ENCODE results near the gene POLD2. TPM values are rescaled to one million over a fixed set of nuclear protein-coding genes. Genes with fewer than 3 reads are reported as not detected.

Gene POLD2
- total and polyA plus RNA-seq, 2 of the 8 experiments (the other 6 are each of a cell fraction or from before 2014, with no cell fraction given): 148 to 214 TPM

DNA sequence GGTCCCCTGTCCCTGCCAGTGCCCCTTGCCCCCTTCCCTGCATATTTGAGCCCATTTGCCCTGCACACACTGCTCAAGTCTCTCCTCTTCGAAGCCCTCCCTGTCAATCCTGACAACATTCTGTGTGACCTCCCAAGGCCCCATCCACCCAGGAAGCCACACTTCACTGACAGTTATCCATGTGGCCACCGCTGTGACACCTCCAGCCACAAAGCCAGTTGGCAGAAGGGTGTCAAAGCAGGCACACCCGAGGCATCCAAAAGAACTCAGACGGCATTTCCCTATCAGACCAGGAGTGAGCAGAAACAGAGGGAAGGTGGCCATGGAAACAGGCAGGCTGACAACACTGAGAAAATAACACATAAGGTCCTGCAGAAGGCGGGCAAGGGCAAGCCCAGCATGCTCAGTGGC lies 45.7 kb downstream of the POLD2 start:
- Histone ChIP-seq H3K23ac (ENCODE audit: insufficient read length) (no peak overlapping the region), H3K4ac (replicated peaks; ENCODE audit: insufficient read length, low read depth, low read length) (no peak overlapping the region), H2AFZ (ENCODE audit: low read length) (no peak overlapping the region), H3K14ac (ENCODE audit: insufficient read length) (no peak overlapping the region), H3K79me1 (ENCODE audit: low read depth, low read length) (no peaks in the 10 kb centered on the region), H3K4me2 (ENCODE audit: insufficient read depth in 1 of 2, low read depth in 2 of 2, low read length in 2 of 2) (no peak overlapping the region), H4K5ac (ENCODE audit: insufficient read length, low read depth, low read length) (no peak overlapping the region), H3K9me3 (ENCODE audit: insufficient read depth in 2 of 2, low read depth in 1 of 2, low read length in 1 of 2) (no peaks in the 10 kb centered on the region), H3K56ac (replicated peaks; ENCODE audit: insufficient read length, low read depth, low read length) (no peak overlapping the region), H2BK12ac (ENCODE audit: low read depth, low read length) (no peak overlapping the region), H3K36me3 (ENCODE audit: control insufficient read depth in 2 of 4, insufficient read depth in 4 of 4, low read length in 3 of 4) (peaks cover 16 to 26% (median 18%) of the 10 kb centered on the region in 4 experiments), H4K8ac (ENCODE audit: extremely low read depth, insufficient read depth, low read length) (no peak overlapping the region), H2BK120ac (replicated peaks; ENCODE audit: low read depth, low read length) (no peak overlapping the region), H3K27me3 (replicated peaks in 1 of 4; ENCODE audit: control insufficient read depth in 3 of 4, extremely low read depth in 1 of 4, insufficient read depth in 3 of 4, low read length in 3 of 4) (no peaks in the 10 kb centered on the region), H4K20me1 (replicated peaks in 1 of 2; ENCODE audit: control insufficient read depth in 1 of 2, insufficient read depth in 2 of 2, low read length in 2 of 2) (peaks cover 0 to 8% of the 10 kb centered on the region in 2 experiments), H4K91ac (replicated peaks; ENCODE audit: insufficient read length, low read length) (no peak overlapping the region), H2BK20ac (ENCODE audit: low read length) (no peak overlapping the region), H2BK15ac (ENCODE audit: low read length) (no peak overlapping the region), H3K4me3 (ENCODE audit: extremely low read depth in 1 of 4, insufficient read depth in 2 of 4, low read depth in 3 of 4, low read length in 4 of 4) (no peak overlapping the region), H3K27ac (ENCODE audit: low read depth, low read length) (no peak overlapping the region), H3K79me2 (ENCODE audit: control insufficient read depth in 1 of 2, insufficient read depth in 2 of 2, low read length in 2 of 2) (no peaks in the 10 kb centered on the region), H3K9ac (replicated peaks in 1 of 4; ENCODE audit: extremely low read depth in 1 of 4, low read depth in 3 of 4, low read length in 3 of 4) (no peak overlapping the region), H3K23me2 (ENCODE audit: low read depth, low read length) (0 out of 2 replicates have a peak, but pooled peaks cover 2% of the 10 kb centered on the region), H3K18ac (ENCODE audit: extremely low read depth, low read length) (no peak overlapping the region), H2AK5ac (ENCODE audit: low read depth, low read length) (no peak overlapping the region), H3K4me1 (replicated peaks in 1 of 4; ENCODE audit: control insufficient read depth in 3 of 4, insufficient read depth in 4 of 4, low read length in 3 of 4) (no peaks in the 10 kb centered on the region), H2BK5ac (ENCODE audit: low read depth, low read length) (no peak overlapping the region)
- POLR2A ChIA-PET (ENCODE audit: partially characterized antibody): interaction anchor here (5.5 kb wide), 1 partner anchor 12 kb away, joined by 48 read pairs; the partner anchor contains the start of gene PGAM2
- 88% methylated on average over 5 of the region's 5 CpGs; no CpG with 5 or more reads in 1 of the 2 experiments for WGBS, 2 experiments (ENCODE audit: extremely low coverage in 1 of 2, insufficient coverage in 1 of 2, insufficient read length in 1 of 2, insufficient replicate concordance in 2 of 2, low coverage in 1 of 2, low lambda C conversion rate in 2 of 2, missing lambda C conversion rate in 1 of 2)
- FAIRE-seq (no peak), DNase-seq (ENCODE audit: low read depth in 1 of 2, low spot score in 2 of 2) (no peak)
- CTCF ChIA-PET (ENCODE audit: partially characterized antibody): interaction anchor here (1.0 kb wide), 1 partner anchor 119 kb away, joined by 4 read pairs; no protein-coding TSS in a partner anchor
- no peak for TF ChIP-seq SIX5 (IDR thresholded peaks at IDR 0.05; ENCODE audit: low read depth, low read length)
- TF ChIP-seq, protein P1, sequence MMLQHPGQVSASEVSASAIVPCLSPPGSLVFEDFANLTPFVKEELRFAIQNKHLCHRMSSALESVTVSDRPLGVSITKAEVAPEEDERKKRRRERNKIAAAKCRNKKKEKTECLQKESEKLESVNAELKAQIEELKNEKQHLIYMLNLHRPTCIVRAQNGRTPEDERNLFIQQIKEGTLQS (IDR thresholded peaks at IDR 0.05; ENCODE audit: insufficient read depth, low read depth, low read length): no peak
- no peak for TF ChIP-seq KDM5A (IDR thresholded peaks at IDR 0.05; ENCODE audit: low read length)
- TF ChIP-seq RBBP5 (IDR thresholded peaks at IDR 0.05; ENCODE audit: borderline replicate concordance, low read depth, low read length): no peak
- TF ChIP-seq, protein P2, sequence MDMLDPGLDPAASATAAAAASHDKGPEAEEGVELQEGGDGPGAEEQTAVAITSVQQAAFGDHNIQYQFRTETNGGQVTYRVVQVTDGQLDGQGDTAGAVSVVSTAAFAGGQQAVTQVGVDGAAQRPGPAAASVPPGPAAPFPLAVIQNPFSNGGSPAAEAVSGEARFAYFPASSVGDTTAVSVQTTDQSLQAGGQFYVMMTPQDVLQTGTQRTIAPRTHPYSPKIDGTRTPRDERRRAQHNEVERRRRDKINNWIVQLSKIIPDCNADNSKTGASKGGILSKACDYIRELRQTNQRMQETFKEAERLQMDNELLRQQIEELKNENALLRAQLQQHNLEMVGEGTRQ (IDR thresholded peaks at IDR 0.05; ENCODE audit: low read length): no peak
- no peak for TF ChIP-seq TAF7 (optimal IDR thresholded peaks at IDR 0.05; ENCODE audit: borderline replicate concordance, low read depth, low read length)
- TF ChIP-seq MAFK (IDR thresholded peaks at IDR 0.05; ENCODE audit: low read depth, low read length): no peak
- no peak for TF ChIP-seq RNF2 (IDR thresholded peaks at IDR 0.05; ENCODE audit: borderline replicate concordance, low read depth, low read length, missing control alignments, poor library complexity, severe bottlenecking)
- TF ChIP-seq CHD2 (IDR thresholded peaks at IDR 0.05; ENCODE audit: low read length): no peak

Measured in H1 (cell line).